AG04449 (cell line): ENCODE measurements around the gene NRL.

ENCODE experiments used
- CTCF ChIA-PET: fragments of 350-600 bp; formaldehyde crosslinking; extraction: SDS; loops from one replicate; lab custom pipeline; 2021; ENCODE audit warnings: antibody characterized with exemption; lab: Yijun Ruan, JAX
- POLR2A ChIA-PET: fragments of 400-600, 350-600 bp; formaldehyde crosslinking; extraction: SDS; loops from one replicate; lab custom pipeline; 2020; ENCODE audit warnings: antibody characterized with exemption, inconsistent platforms; lab: Yijun Ruan, JAX
- DNase-seq: peaks from one replicate; pipeline ENCODE4 v3.0.0-alpha.2; 2010; ENCODE audit warnings: low read depth, low spot score
- H3K4me3 ChIP-seq: 2 replicates; pipeline ENCODE4 v1.5.1; 2011; ENCODE audit warnings: low read depth, mild to moderate bottlenecking, control low read depth, low read length
- TF ChIP-seq, protein P1 (sequence below): IDR thresholded peaks from one replicate; pipeline ENCODE4 v1.5.1; 2011; ENCODE audit warnings: mild to moderate bottlenecking, moderate library complexity, low read length, control low read depth, inconsistent platforms; ENCODE audit not compliant: insufficient read depth; ENCODE audit errors: missing control alignments

The NRL gene

GRCh38 chr14:24059841-24060388 is 54.8 kb downstream of the NRL start:
- H3K4me3 ChIP-seq: no peak overlapping the region
- no peak for DNase-seq
- TF ChIP-seq, protein P1, sequence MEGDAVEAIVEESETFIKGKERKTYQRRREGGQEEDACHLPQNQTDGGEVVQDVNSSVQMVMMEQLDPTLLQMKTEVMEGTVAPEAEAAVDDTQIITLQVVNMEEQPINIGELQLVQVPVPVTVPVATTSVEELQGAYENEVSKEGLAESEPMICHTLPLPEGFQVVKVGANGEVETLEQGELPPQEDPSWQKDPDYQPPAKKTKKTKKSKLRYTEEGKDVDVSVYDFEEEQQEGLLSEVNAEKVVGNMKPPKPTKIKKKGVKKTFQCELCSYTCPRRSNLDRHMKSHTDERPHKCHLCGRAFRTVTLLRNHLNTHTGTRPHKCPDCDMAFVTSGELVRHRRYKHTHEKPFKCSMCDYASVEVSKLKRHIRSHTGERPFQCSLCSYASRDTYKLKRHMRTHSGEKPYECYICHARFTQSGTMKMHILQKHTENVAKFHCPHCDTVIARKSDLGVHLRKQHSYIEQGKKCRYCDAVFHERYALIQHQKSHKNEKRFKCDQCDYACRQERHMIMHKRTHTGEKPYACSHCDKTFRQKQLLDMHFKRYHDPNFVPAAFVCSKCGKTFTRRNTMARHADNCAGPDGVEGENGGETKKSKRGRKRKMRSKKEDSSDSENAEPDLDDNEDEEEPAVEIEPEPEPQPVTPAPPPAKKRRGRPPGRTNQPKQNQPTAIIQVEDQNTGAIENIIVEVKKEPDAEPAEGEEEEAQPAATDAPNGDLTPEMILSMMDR: no peak
- ChIA-PET POLR2A (interaction anchor here (0.6 kb wide), 1 partner anchor 30 kb away, joined by 3 read pairs; no protein-coding TSS in a partner anchor), CTCF (interaction anchor here (1.1 to 14.5 kb wide), 8 partner anchors 8 to 102 kb away, joined by 4 to 536 read pairs (median 21); partner anchors contain the start of genes CARMIL3, CPNE6, DCAF11 and IRF9)

DNA sequence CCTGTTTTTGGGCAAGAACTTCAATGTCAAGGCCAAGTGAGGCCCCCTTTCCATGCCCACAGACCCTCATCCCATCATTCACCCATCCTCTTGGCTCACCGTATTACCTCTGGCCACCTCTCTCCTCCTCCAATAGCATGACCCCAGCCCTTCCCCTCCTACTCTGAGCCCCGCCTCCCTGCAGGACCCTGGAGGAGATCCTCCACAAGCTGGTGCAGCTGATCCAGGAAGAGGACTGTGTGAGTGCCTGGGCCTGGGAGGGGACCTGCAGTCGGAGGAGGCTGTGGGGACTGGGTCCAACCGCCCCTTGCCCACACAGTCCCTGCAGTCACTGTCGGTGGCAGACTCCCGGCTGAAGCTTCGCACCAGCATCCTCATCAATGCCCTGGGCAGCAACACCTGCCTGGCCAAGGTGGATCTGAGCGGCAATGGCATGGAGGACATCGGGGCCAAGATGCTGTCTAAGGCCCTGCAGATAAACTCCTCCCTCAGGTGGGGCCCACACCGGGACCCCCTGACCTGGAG is 55.7 kb downstream of the NRL start:
- CTCF ChIA-PET: interaction anchor here (0.6 to 14.5 kb wide), 32 partner anchors 9 to 272 kb away, joined by 3 to 536 read pairs (median 5); partner anchors contain the start of genes CHMP4A, CIDEB, CPNE6 and DCAF11
- no peak overlapping the region for H3K4me3 ChIP-seq
- DNase-seq: no peak
- POLR2A ChIA-PET: interaction anchor here (1.2 to 1.8 kb wide), 4 partner anchors 31 to 55 kb away, joined by 7 to 20 read pairs (median 12); partner anchors contain the start of genes DCAF11, NRL and PCK2
- TF ChIP-seq, protein P1: no peak

DNA sequence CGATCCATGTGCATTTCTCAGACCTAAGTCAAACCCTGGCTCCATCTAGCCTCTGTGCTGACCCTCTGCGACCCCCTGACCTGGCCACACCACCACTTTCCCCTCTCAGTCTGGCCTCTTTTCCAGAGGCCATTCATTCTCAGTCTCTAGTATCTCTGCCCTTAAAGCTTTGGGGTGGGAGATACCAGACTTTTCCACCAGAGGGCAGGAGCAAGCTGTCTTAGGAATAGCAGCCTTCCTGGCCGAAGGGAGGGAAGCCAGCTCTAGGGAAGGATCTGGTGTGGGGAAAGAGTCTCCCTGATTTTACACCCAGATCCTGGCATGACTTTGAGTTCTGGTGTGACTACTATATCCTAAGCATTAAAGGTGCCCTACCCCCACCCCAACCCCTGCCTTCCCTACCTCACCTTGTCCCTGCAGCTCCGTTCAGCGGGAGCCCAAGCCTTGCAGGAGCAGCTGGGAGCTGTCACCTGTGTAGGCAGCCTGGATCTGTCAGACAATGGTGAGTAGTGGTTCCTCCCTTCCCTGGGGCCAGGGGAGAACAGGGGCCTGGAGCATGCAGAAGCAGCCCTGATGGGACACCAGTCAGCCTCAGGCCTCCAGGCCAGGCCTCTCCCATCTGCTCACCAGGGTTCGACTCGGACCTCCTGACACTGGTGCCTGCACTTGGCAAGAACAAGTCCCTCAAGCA is 56.3 kb downstream of the NRL start:
- POLR2A ChIA-PET: interaction anchor here (1.0 to 1.8 kb wide), 6 partner anchors 32 to 157 kb away, joined by 3 to 20 read pairs (median 8); partner anchors contain the start of genes DCAF11, MDP1, NRL and PCK2
- CTCF ChIA-PET: interaction anchor here (0.6 to 14.5 kb wide), 41 partner anchors 8 to 272 kb away, joined by 3 to 536 read pairs (median 4); partner anchors contain the start of genes CHMP4A, CIDEB, CPNE6 and DCAF11
- TF ChIP-seq, protein P1: peak; percentile 82
- peak; percentile 16 for DNase-seq
- H3K4me3 ChIP-seq: no peak overlapping the region

GRCh38 chr14:24057867-24058259 is 56.9 kb downstream of the NRL start:
- H3K4me3 ChIP-seq: no peak overlapping the region
- CTCF ChIA-PET: interaction anchor here (0.7 to 14.5 kb wide), 39 partner anchors 8 to 273 kb away, joined by 3 to 536 read pairs (median 5); partner anchors contain the start of genes CHMP4A, CIDEB, CPNE6 and DCAF11
- no peak for DNase-seq
- TF ChIP-seq, protein P1: no peak
- POLR2A ChIA-PET: interaction anchor here (1.0 to 1.8 kb wide), 6 partner anchors 33 to 158 kb away, joined by 3 to 20 read pairs (median 8); partner anchors contain the start of genes DCAF11, MDP1, NRL and PCK2

DNA sequence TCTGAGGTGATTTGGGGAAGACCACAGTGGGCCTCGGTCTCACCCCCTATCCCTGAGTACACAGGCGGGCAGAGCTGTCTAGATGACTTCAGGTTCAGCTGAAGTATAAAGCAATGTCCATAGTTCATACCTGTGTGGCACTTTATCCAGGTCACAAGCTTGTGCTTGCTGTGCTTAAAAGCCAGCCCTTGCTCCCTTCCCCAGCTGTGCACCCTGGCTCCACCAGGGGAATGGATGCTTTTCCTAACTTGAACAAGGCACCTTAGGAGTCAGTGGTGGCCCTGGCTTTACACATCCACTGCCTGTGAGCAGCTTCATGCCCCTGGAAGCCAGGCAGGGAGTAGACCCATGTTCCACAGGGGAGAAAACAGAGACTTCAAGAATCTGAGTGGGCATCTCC is 57.5 kb downstream of the NRL start:
- DNase-seq: no peak
- no peak overlapping the region for H3K4me3 ChIP-seq
- ChIA-PET CTCF (interaction anchor here (0.8 to 14.5 kb wide), 27 partner anchors 11 to 374 kb away, joined by 3 to 536 read pairs (median 9); partner anchors contain the start of genes CHMP4A, CIDEB, CPNE6 and DCAF11), POLR2A (interaction anchor here (1.3 to 1.8 kb wide), 3 partner anchors 51 to 158 kb away, joined by 3 to 20 read pairs (median 8); partner anchors contain the start of genes DCAF11, MDP1 and NRL)
- TF ChIP-seq, protein P1: no peak
